Type B pancreatic cell (in vitro differentiated cells): ENCODE data around the gene OPALIN. TPM values are rescaled to one million over a fixed set of nuclear protein-coding genes. Genes with fewer than 3 reads are reported as not detected.

ENCODE experiments used
- DNase-seq: peaks from one replicate; pipeline ENCODE4 v3.0.0; 2021; ENCODE audit warnings: mixed read lengths; ENCODE audit not compliant: unreplicated experiment; ENCODE audit errors: extremely low spot score
- H3K27ac Mint-ChIP-seq: 2 replicates; pipeline ENCODE4 v1.8.0; 2021; ENCODE audit warnings: mild to moderate bottlenecking, mixed read lengths
- H3K27me3 Mint-ChIP-seq: 2 replicates; pipeline ENCODE4 v1.8.0; 2021; ENCODE audit warnings: mixed read lengths
- H3K36me3 Mint-ChIP-seq: 2 replicates; pipeline ENCODE4 v1.8.0; 2021; ENCODE audit warnings: mixed read lengths
- H3K4me1 Mint-ChIP-seq: one replicate; pipeline ENCODE4 v1.8.0; 2021; ENCODE audit warnings: mixed read lengths; ENCODE audit not compliant: unreplicated experiment
- H3K4me3 Mint-ChIP-seq: 2 replicates; pipeline ENCODE4 v1.8.0; 2021; ENCODE audit warnings: mild to moderate bottlenecking, mixed read lengths
- H3K9me3 Mint-ChIP-seq: 2 replicates; pipeline ENCODE4 v1.8.0; 2021; ENCODE audit warnings: mixed read lengths
- CTCF ChIP-seq: fragments of 200-600 bp; sonication (generic); conservative IDR thresholded peaks from 2 replicates; pipeline ENCODE4 v1.5.0; 2021; ENCODE audit warnings: antibody characterized with exemption, mild to moderate bottlenecking
- total RNA-seq: library from RNA; stranded (reverse); gene quantifications from 2 replicates; pipeline ENCODE4 v1.2.1, GENCODE V29; 2021; ENCODE audit warnings: low replicate concordance

OPALIN gene
- total RNA-seq, 1 donor from 2014 or later: not detected

GRCh38 chr10:96337106-96337505 is 21.7 kb downstream of the OPALIN start:
- peaks cover 12% of the 10 kb centered on the region for H3K27me3 Mint-ChIP-seq

GRCh38 chr10:96334616-96335526 is 23.9 kb downstream of the OPALIN start:
- Mint-ChIP-seq H3K27me3 (peaks cover 11% of the 10 kb centered on the region), H3K9me3 (no peaks in the 10 kb centered on the region), H3K36me3 (no peaks in the 10 kb centered on the region), H3K27ac (no peak overlapping the region), H3K4me3 (no peak overlapping the region), H3K4me1 (no peaks in the 10 kb centered on the region)
- DNase-seq: no peak
- TF ChIP-seq CTCF: peak; percentile 85

More at GRCh38 chr10:96337106-96337505, 21.7 kb downstream of the OPALIN start:
- no peak overlapping the region for H3K27ac Mint-ChIP-seq
- DNase-seq: no peak
- no peaks in the 10 kb centered on the region for H3K9me3 Mint-ChIP-seq
- TF ChIP-seq CTCF: no peak
- H3K36me3 Mint-ChIP-seq: no peaks in the 10 kb centered on the region
- no peak overlapping the region for H3K4me3 Mint-ChIP-seq
- no peaks in the 10 kb centered on the region for H3K4me1 Mint-ChIP-seq

- no peaks in the 10 kb centered on the region for H3K4me1 Mint-ChIP-seq
- H3K4me3 Mint-ChIP-seq: no peak overlapping the region
- H3K27me3 Mint-ChIP-seq: peaks cover 11% of the 10 kb centered on the region
- H3K36me3 Mint-ChIP-seq: no peaks in the 10 kb centered on the region
- no peak overlapping the region for H3K27ac Mint-ChIP-seq
- no peak for TF ChIP-seq CTCF
- DNase-seq: no peak
- no peaks in the 10 kb centered on the region for H3K9me3 Mint-ChIP-seq
These were observed 25.7 kb downstream of the OPALIN start for GRCh38 chr10:96333101-96333500.

GRCh38 chr10:96327462-96327861 is 31.3 kb downstream of the OPALIN start:
- DNase-seq: no peak
- Mint-ChIP-seq H3K4me1 (no peaks in the 10 kb centered on the region), H3K4me3 (no peak overlapping the region), H3K27me3 (peaks cover 29% of the 10 kb centered on the region), H3K9me3 (no peaks in the 10 kb centered on the region), H3K36me3 (no peaks in the 10 kb centered on the region), H3K27ac (no peak overlapping the region)
- TF ChIP-seq CTCF: no peak

GRCh38 chr10:96325719-96326373 is 33.0 kb downstream of the OPALIN start:
- H3K9me3 Mint-ChIP-seq: no peaks in the 10 kb centered on the region
- DNase-seq: no peak
- H3K27me3 Mint-ChIP-seq: peaks cover 26% of the 10 kb centered on the region
- H3K36me3 Mint-ChIP-seq: no peaks in the 10 kb centered on the region
- H3K4me1 Mint-ChIP-seq: no peaks in the 10 kb centered on the region
- no peak overlapping the region for H3K27ac Mint-ChIP-seq
- no peak overlapping the region for H3K4me3 Mint-ChIP-seq
- TF ChIP-seq CTCF: no peak
